GF-D8 (cell line): ENCODE measurements around the gene CYP24A1.

Experiments
- DNase-seq: peaks from one replicate; lab custom pipeline; 2025; lab: John Stamatoyannopoulos, UW

CYP24A1 gene

GRCh38 chr20:54172856-54173652 lies 732 bp downstream of the CYP24A1 start:
- no peak for DNase-seq

DNA sequence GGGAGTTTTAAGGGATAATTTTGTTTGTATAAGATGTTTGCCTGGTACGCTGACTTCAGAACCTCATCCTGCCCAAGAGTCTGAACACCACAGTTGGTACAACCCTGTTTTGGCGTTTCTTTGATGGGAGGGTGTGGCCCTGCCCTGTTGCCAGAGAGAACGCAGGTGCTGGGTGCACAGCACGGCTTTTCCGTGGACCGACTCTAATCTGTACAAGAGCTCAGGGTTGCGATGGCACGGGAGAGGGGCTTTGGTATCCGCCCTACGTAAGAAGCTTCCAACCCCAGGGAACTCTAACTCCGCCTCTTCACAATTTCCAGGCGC lies 1.3 kb downstream of the CYP24A1 start:
- no peak for DNase-seq

DNA sequence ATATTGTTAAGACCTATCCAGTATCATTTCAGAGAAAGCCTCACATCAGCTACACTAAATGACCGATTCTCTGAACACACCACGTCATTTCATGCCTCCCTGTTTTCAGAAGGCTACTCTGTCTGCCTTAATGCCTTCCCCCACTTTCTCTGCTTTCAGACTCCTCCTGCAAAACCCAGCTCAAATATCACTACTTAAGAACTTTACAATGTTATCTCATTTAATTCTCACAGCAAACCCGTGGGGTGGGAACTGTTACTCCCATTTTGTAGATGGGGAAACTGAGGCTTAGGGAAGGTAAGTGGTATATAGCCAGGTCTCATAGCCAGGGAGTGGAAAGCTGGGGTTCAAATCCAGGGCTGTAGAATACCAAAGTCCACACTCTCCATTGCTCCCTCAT lies 2.8 kb downstream of the CYP24A1 start:
- no peak for DNase-seq

- no peak for DNase-seq
These were observed 3.7 kb downstream of the CYP24A1 start for GRCh38 chr20:54170026-54170471.

- no peak for DNase-seq
These were observed 4.6 kb downstream of the CYP24A1 start for GRCh38 chr20:54168961-54169862.

DNA sequence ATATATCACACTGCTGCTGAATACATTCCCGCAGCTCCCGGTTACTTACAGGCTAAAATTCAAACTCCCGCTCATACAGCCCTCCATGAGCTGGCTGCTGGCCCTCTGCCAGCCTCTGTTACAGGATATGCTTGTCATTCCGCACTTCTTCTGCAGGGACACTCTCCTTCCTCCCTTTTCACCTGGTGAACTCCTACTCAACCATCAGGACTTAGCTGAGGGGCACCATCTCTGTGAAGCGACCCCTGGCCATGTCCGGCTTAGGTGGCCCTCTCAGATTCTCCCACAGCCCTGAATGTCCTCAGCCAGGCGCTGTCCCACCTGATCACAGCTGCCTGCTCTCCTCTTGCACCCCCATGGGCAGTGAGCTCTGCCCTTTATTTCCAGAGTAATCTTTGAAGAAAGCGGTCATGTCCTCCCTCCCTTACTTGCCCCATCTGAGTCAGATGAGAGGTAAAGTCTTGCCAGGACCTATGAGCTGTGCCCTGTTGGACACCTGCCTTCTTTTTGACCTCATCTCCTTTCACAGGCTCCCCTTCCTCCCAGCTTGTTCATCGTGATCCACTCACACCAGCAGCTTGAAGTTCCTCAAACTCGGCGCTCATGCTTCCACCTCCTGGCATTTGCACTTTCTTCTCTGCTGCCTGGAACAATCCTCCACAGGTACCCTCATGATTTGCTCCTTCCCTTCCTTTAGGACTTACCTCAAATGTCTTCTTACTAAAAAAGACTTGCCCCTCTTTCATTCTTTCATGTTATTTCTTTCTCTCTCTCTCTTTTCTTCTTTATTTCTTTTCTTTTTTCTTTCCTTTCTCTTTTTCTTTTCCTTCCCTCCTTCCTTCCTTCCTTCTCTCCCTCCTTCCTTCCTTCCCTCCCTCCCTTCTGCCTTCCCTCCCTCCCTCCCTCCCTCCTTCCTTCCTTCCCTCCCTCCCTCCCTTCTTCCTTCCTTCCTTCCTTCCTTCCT lies 5.6 kb downstream of the CYP24A1 start:
- DNase-seq = no peak

- no peak for DNase-seq
These were observed 6.7 kb downstream of the CYP24A1 start for GRCh38 chr20:54166987-54167662.

- DNase-seq = no peak
These were observed 8.0 kb downstream of the CYP24A1 start for GRCh38 chr20:54165803-54166202.

GRCh38 chr20:54165014-54165413 lies 8.8 kb downstream of the CYP24A1 start:
- DNase-seq = no peak

- no peak for DNase-seq
These were observed 10.4 kb downstream of the CYP24A1 start for GRCh38 chr20:54163402-54163801.

- no peak for DNase-seq
These were observed 11.3 kb downstream of the CYP24A1 start for GRCh38 chr20:54162378-54163009.

- DNase-seq = no peak
These were observed 12.0 kb downstream of the CYP24A1 start for GRCh38 chr20:54161821-54162149.

DNA sequence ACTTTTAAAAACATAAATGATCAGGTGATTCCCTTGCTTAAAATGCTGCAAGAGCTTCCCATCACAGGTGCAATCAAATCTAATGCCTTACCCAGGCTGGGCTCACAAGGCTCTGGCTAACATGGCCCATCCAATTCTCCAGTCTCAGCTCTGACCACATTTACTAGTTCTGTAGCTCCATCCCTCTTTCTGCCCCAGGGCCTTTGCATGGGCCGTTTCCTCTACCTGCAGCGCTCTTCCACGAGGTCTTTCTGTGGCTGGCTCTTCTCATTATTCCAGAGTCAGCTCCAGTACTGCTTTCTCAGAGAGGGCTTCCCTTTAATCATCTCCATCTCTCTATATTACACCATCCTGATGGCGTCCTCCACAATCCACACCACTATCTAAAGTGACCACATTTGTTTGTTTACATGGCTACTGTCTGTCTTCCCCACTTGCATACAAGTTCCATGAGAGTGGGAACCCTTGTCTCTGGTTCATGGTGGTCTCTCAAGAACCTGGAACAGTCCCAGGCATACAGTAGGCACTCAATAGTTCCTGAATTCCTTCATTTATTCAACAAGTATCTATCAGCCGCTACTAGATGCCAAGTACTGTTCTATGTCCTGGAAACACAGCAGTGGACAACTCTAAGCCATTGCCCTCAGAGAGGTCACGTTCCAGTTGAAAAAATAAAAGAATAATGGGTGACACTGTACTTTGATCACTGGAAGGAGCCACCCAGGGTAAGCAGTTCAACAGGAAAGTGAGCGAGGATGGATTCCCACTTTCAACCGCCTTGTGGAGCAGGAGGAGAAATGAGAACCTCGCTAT lies 12.6 kb downstream of the CYP24A1 start:
- no peak for DNase-seq

- no peak for DNase-seq
These were observed 13.4 kb downstream of the CYP24A1 start for GRCh38 chr20:54160065-54161007.

DNA sequence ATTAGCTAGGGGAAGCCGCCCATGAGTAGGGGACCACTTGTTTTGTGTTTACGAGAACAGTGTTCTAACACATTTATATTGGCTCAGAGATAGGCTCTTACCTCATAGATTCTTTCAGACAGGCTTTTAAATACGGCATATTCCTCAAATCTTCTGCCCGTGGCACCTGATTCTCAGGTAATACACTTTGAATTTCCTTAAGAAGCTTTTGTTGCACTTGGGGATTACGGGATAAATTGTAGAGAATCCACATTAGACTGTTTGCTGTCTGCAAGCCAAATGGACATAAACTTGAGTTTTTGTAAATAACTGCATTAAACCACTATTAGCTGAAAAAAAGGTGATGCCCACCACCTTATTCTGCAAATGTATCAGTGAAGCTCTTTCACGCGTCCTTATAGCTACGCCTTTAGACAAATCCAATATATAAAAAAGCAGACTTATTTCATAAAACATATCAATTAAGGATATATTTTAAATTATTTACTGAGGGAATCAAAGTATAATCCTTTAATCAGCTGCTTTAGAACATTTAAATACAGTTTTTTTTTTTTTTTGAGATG lies 14.8 kb downstream of the CYP24A1 start:
- no peak for DNase-seq

GRCh38 chr20:54158226-54158625 lies 15.6 kb downstream of the CYP24A1 start:
- no peak for DNase-seq

GRCh38 chr20:54156981-54157835 lies 16.6 kb downstream of the CYP24A1 start:
- no peak for DNase-seq

DNA sequence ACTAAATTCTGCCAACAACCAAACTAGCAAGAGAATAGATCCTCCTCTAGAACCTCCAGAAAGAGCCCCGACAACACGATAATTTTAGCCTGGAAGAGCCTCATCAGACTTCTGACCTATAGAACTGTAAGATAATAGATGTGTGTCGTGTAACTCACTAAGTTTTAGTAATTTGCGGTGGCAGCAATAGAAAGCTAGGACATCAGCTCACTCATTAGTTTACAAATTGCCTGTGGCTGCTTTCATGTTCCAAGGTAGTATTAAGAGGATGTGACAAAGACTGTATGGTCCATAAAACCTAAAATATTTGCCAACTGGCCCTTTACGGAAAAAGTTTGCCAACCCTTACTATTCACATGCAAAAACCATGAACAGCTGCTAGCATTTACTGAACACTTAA lies 17.3 kb downstream of the CYP24A1 start:
- no peak for DNase-seq
